ENCODE data around the gene DLG4.

DNA sequence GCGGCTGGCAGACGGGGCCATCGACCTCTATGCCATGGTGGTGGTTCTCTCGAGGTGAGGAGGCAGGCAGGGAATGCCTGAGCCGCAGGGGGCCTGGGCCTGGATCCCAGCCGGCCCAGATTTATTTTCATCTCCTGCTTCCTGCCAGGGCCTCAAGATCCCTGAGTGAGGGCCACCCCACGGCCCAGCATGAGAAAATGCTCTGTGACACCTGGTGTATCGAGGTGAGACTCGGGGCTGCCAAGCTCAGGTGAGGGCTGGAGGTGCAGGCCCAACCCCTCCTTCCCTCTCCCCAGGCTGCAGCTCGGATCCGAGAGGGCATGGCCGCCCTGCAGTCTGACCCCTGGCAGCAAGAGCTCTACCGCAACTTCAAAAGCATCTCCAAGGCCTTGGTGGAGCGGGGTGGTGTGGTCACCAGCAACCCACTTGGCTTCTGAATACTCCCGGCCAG lies 5.0 kb upstream of the DLG4 start:
- TF ChIP-seq, protein P1, sequence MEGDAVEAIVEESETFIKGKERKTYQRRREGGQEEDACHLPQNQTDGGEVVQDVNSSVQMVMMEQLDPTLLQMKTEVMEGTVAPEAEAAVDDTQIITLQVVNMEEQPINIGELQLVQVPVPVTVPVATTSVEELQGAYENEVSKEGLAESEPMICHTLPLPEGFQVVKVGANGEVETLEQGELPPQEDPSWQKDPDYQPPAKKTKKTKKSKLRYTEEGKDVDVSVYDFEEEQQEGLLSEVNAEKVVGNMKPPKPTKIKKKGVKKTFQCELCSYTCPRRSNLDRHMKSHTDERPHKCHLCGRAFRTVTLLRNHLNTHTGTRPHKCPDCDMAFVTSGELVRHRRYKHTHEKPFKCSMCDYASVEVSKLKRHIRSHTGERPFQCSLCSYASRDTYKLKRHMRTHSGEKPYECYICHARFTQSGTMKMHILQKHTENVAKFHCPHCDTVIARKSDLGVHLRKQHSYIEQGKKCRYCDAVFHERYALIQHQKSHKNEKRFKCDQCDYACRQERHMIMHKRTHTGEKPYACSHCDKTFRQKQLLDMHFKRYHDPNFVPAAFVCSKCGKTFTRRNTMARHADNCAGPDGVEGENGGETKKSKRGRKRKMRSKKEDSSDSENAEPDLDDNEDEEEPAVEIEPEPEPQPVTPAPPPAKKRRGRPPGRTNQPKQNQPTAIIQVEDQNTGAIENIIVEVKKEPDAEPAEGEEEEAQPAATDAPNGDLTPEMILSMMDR (IDR thresholded peaks at IDR 0.05; ENCODE audit: insufficient read depth, low read depth, low read length) = no peak
- no peak for TF ChIP-seq EZH2 (IDR thresholded peaks at IDR 0.05; ENCODE audit: insufficient read depth, low read length)
